CD4-positive, alpha-beta T cell (primary cell): ENCODE data around the gene ZNF280D. TPM values are rescaled to one million over a fixed set of nuclear protein-coding genes. Genes with fewer than 3 reads are reported as not detected.
A peak's percentile ranks its signal among the peaks of the same experiment; 100 is the strongest.

Source experiments
- ATAC-seq: fragments of 200-7000 bp; cut with Tn5 transposase; one replicate; pipeline ENCODE4 v1.10.0; 2022; ENCODE audit warnings: mild to moderate bottlenecking; ENCODE audit not compliant: poor library complexity
- CTCF ChIA-PET: fragments of 350-600 bp; sonication (Branson Sonifier 250); formaldehyde crosslinking; loops from one replicate; lab custom pipeline; 2021; ENCODE audit warnings: antibody characterized with exemption, inconsistent platforms; lab: Charles Lee
- POLR2A ChIA-PET: fragments of 350-600 bp; sonication (Branson Sonifier 250); formaldehyde crosslinking; loops from one replicate; lab custom pipeline; 2021; ENCODE audit warnings: antibody characterized with exemption, inconsistent platforms; lab: Charles Lee
- DNase-seq, 14 experiments: peaks; one replicate each; pipeline ENCODE4 v3.0.0-alpha.2; 2013 to 2020; ENCODE audit warnings: mixed read lengths in 2 of 14
- H3K27ac ChIP-seq, 2 donors: one replicate each; pipeline versions ENCODE4 v1.5.1 to v1.7.0; 2013; ENCODE audit warnings: low read length in 2 of 2, low read depth in 1 of 2, mild to moderate bottlenecking in 1 of 2
- H3K27me3 ChIP-seq, 2 experiments: 1 replicate in 1 of 2; 2 replicates in 1 of 2; pipeline versions ENCODE4 v1.6.1 to v1.7.0; 2013; ENCODE audit warnings: low read length in 2 of 2, control low read depth in 1 of 2, mild to moderate bottlenecking in 1 of 2, moderate library complexity in 1 of 2; ENCODE audit not compliant: insufficient read depth in 2 of 2, control insufficient read depth in 1 of 2
- H3K36me3 ChIP-seq: one replicate; pipeline ENCODE4 v1.6.1; 2013; ENCODE audit warnings: low read length, control low read depth; ENCODE audit not compliant: insufficient read depth
- H3K4me1 ChIP-seq: one replicate; pipeline ENCODE4 v1.6.1; 2013; ENCODE audit warnings: low read length, control low read depth; ENCODE audit not compliant: insufficient read depth
- H3K4me3 ChIP-seq: one replicate; pipeline ENCODE4 v1.5.1; 2013; ENCODE audit warnings: mild to moderate bottlenecking, low read length, moderate library complexity
- H3K9me3 ChIP-seq, 2 experiments: 1 replicate in 1 of 2; 2 replicates in 1 of 2; pipeline versions ENCODE4 v1.6.1 to v1.7.0; 2013; ENCODE audit warnings: low read length in 2 of 2, mild to moderate bottlenecking in 2 of 2, control low read depth in 1 of 2, moderate library complexity in 1 of 2; ENCODE audit not compliant: control insufficient read depth in 1 of 2, insufficient read depth in 1 of 2
- H3K27ac Mint-ChIP-seq: one replicate; pipeline ENCODE4 v1.8.0; 2020; ENCODE audit warnings: mixed read lengths
- H3K27me3 Mint-ChIP-seq: one replicate; pipeline ENCODE4 v1.8.0; 2021; ENCODE audit warnings: mixed read lengths
- H3K36me3 Mint-ChIP-seq: one replicate; pipeline ENCODE4 v1.8.0; 2021; ENCODE audit warnings: low read depth, mixed read lengths
- H3K4me1 Mint-ChIP-seq: one replicate; pipeline ENCODE4 v1.8.0; 2021; ENCODE audit warnings: low read depth, mixed read lengths
- H3K4me3 Mint-ChIP-seq: one replicate; pipeline ENCODE4 v1.8.0; 2020; ENCODE audit warnings: mild to moderate bottlenecking, mixed read lengths
- H3K9me3 Mint-ChIP-seq: one replicate; pipeline ENCODE4 v1.8.0; 2020; ENCODE audit warnings: mixed read lengths
- intact Hi-C, 2 experiments: fragments of 100-400 bp; cut with DNase I in 1 of 2; cut with micrococcal nuclease in 1 of 2; formaldehyde crosslinking; loops; one replicate each; pipeline versions ENCODE4 v1.15.1 to v1.9.0; 2023 to 2025; cut with DNase I, micrococcal nuclease
- total RNA-seq, 174 experiments: library from RNA in 2 of 174; stranded (reverse) in 2 of 174; gene quantifications; one replicate each; pipeline ENCODE4 v1.2.3 and lab custom pipeline; 2021 to 2026
- TF ChIP-seq, protein P1 (sequence below): fragments of 200-600 bp; IDR thresholded peaks from one replicate; pipeline ENCODE4 v1.8.0; 2022; ENCODE audit warnings: antibody characterized with exemption, mild to moderate bottlenecking

ZNF280D gene
- total RNA-seq, 2 experiments from 2014 or later, result 27.2 to 30.3 TPM

DNA sequence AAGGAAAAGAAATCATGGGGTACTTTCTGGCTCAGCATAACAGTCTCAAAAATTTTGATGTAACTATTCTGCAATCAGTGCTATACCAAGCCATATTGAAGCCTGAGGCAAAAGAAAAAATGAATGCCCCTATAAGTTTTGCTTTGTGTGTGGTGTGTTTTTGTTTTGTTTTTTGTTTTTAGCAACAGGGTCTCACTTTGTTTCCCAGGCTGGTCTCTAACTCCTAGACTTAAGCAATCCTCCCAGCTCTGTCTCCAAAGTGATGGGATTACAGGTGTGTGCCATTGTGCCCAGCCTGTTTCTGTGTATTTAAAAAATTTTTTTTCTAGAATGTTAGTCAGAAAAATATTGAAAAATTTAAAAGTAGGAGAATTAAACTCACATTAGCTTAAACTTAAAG, 93.2 kb downstream of the ZNF280D start:
- ATAC-seq, result no peak
- Histone ChIP-seq H3K4me3 (no peak overlapping the region), H3K27me3 (no peaks in the 10 kb centered on the region), H3K4me1 (no peaks in the 10 kb centered on the region), H3K9me3 (no peaks in the 10 kb centered on the region), H3K36me3 (peaks cover 3% of the 10 kb centered on the region), H3K27ac (no peak overlapping the region)
- H3K27me3 Mint-ChIP-seq, result no peaks in the 10 kb centered on the region
- H3K4me3 Mint-ChIP-seq, result no peak overlapping the region
- intact Hi-C loops, result no loop called here
- peaks cover 17% of the 10 kb centered on the region for H3K36me3 Mint-ChIP-seq
- CTCF ChIA-PET, result no interaction called here
- no peak overlapping the region for H3K27ac Mint-ChIP-seq
- DNase-seq, result no peak
- TF ChIP-seq, protein P1, sequence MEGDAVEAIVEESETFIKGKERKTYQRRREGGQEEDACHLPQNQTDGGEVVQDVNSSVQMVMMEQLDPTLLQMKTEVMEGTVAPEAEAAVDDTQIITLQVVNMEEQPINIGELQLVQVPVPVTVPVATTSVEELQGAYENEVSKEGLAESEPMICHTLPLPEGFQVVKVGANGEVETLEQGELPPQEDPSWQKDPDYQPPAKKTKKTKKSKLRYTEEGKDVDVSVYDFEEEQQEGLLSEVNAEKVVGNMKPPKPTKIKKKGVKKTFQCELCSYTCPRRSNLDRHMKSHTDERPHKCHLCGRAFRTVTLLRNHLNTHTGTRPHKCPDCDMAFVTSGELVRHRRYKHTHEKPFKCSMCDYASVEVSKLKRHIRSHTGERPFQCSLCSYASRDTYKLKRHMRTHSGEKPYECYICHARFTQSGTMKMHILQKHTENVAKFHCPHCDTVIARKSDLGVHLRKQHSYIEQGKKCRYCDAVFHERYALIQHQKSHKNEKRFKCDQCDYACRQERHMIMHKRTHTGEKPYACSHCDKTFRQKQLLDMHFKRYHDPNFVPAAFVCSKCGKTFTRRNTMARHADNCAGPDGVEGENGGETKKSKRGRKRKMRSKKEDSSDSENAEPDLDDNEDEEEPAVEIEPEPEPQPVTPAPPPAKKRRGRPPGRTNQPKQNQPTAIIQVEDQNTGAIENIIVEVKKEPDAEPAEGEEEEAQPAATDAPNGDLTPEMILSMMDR, result no peak
- no peaks in the 10 kb centered on the region for H3K4me1 Mint-ChIP-seq
- H3K9me3 Mint-ChIP-seq, result no peaks in the 10 kb centered on the region
- POLR2A ChIA-PET, result no interaction called here

DNA sequence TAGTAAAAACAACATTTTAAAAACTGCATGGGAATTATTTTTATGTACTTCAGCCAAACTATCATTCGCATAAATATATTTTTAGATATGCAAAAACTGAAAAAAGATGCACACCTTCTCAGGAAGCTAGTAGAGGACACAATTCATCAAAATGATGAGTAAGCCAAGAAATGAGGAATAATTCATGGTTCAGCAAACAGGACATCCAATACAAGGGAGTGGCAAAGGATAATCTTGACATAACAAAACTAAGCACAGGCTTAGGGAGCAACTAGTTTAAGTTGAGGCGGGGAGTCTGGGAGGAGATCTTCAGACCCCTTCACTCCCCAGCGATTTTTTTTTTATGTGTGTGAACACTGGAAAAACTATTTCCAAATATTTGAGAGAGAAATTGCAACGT, 93.7 kb downstream of the ZNF280D start:
- no peaks in the 10 kb centered on the region for H3K9me3 ChIP-seq
- H3K36me3 Mint-ChIP-seq, result peaks cover 17% of the 10 kb centered on the region
- no peaks in the 10 kb centered on the region for H3K4me1 ChIP-seq
- POLR2A ChIA-PET, result no interaction called here
- no peak overlapping the region for H3K4me3 Mint-ChIP-seq
- CTCF ChIA-PET, result no interaction called here
- no peak overlapping the region for H3K4me3 ChIP-seq
- intact Hi-C loops, result no loop called here
- H3K27ac Mint-ChIP-seq, result no peak overlapping the region
- ATAC-seq, result no peak
- peaks cover 3% of the 10 kb centered on the region for H3K36me3 ChIP-seq
- TF ChIP-seq, protein P1, result no peak
- no peak for DNase-seq
- H3K27me3 Mint-ChIP-seq, result no peaks in the 10 kb centered on the region
- H3K9me3 Mint-ChIP-seq, result no peaks in the 10 kb centered on the region
- no peaks in the 10 kb centered on the region for H3K27me3 ChIP-seq
- no peaks in the 10 kb centered on the region for H3K4me1 Mint-ChIP-seq
- no peak overlapping the region for H3K27ac ChIP-seq

DNA sequence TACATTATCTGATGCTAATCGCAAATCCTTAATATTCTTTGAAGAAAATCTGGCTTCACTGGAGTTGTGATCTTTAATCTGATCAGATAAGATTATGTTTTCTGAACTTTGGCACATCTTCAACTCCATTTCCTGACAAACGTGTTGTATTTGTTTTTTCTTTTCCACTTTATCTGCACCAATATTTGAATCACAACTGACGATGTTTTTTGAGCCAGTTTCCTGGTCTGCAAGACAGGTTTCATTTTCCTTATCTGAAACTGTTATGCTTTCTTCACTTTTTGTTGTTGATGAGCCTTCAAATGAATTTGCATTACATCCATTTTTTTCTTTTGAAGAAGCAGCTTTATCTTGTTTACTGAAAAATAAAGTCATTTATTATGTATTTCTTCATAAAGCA, 101.5 kb downstream of the ZNF280D start:
- Mint-ChIP-seq H3K4me3 (no peak overlapping the region), H3K36me3 (peaks cover 22% of the 10 kb centered on the region), H3K4me1 (no peaks in the 10 kb centered on the region), H3K27ac (peak overlapping the region; percentile 15), H3K27me3 (no peaks in the 10 kb centered on the region), H3K9me3 (no peaks in the 10 kb centered on the region)
- intact Hi-C loops, result no loop called here
- TF ChIP-seq, protein P1, result no peak
- no peaks in the 10 kb centered on the region for H3K27me3 ChIP-seq
- H3K36me3 ChIP-seq, result no peaks in the 10 kb centered on the region
- CTCF ChIA-PET, result no interaction called here
- POLR2A ChIA-PET, result no interaction called here
- no peak overlapping the region for H3K27ac ChIP-seq
- no peaks in the 10 kb centered on the region for H3K4me1 ChIP-seq
- H3K9me3 ChIP-seq, result no peaks in the 10 kb centered on the region
- no peak overlapping the region for H3K4me3 ChIP-seq
- no peak for ATAC-seq
- DNase-seq, result no peak
